Anterior cingulate cortex (tissue), 58 donors: ENCODE results near the gene FYN.
"Not testable (repeated sequence)": the region's sequence is repeated elsewhere in the genome, so short reads cannot be mapped to it uniquely, and the experiment has no call there.

ENCODE experiments used
- DNase-seq, 58 donors: peaks; one replicate each; lab custom pipeline; 2025; lab: John Stamatoyannopoulos, UW

Gene FYN

GRCh38 chr6:111796310-111796918 is 76.8 kb downstream of the FYN start:
- DNase-seq, result no peak

- DNase-seq, result no peak
Measured at GRCh38 chr6:111795558-111795957, 77.7 kb downstream of the FYN start.

- no peak for DNase-seq
Measured at GRCh38 chr6:111794727-111795452, 78.4 kb downstream of the FYN start.

GRCh38 chr6:111794300-111794699 is 79.0 kb downstream of the FYN start:
- no peak for DNase-seq

GRCh38 chr6:111793711-111794111 is 79.5 kb downstream of the FYN start:
- no peak for DNase-seq

- DNase-seq, result no peak
Measured at GRCh38 chr6:111792914-111793700, 80.1 kb downstream of the FYN start.

GRCh38 chr6:111792241-111792640 is 81.0 kb downstream of the FYN start:
- DNase-seq, result no peak

GRCh38 chr6:111791415-111791814 is 81.8 kb downstream of the FYN start:
- DNase-seq, result no peak

- DNase-seq, result peak in 2 of 58 donors; percentile 10 to 30
Measured at GRCh38 chr6:111789598-111789997, 83.7 kb downstream of the FYN start.

GRCh38 chr6:111788379-111789276 is 84.6 kb downstream of the FYN start:
- DNase-seq, result no peak

GRCh38 chr6:111786151-111786550 is 87.1 kb downstream of the FYN start:
- not testable (repeated sequence) for DNase-seq

- DNase-seq, result peak in 1 of 58 donors; percentile 22
Measured at GRCh38 chr6:111784433-111784832, 88.8 kb downstream of the FYN start.

- no peak for DNase-seq
Measured at GRCh38 chr6:111782887-111783466, 90.3 kb downstream of the FYN start.

GRCh38 chr6:111782192-111782809 is 91.0 kb downstream of the FYN start:
- DNase-seq, result no peak

GRCh38 chr6:111781041-111781708 is 92.1 kb downstream of the FYN start:
- DNase-seq, result no peak

GRCh38 chr6:111780393-111780792 is 92.9 kb downstream of the FYN start:
- no peak for DNase-seq

- DNase-seq, result no peak
Measured at GRCh38 chr6:111779660-111780059, 93.6 kb downstream of the FYN start.

- no peak for DNase-seq
Measured at GRCh38 chr6:111779031-111779430, 94.2 kb downstream of the FYN start.

GRCh38 chr6:111777357-111777756 is 95.9 kb downstream of the FYN start:
- DNase-seq, result peak in 1 of 58 donors; percentile 19
